DOHH2 (cell line): ENCODE results near the gene FAM227A.

Experiments used
- EZH2phosphoT487 ChIP-seq: fragments of 200-600 bp; sonication (generic); IDR thresholded peaks from 2 replicates; pipeline ENCODE4 v1.6.1; 2017; ENCODE audit warnings: borderline replicate concordance, mild to moderate bottlenecking, antibody characterized with exemption, low read length, moderate library complexity, mixed read lengths
- TF ChIP-seq, protein P1 (sequence below): fragments of 200-600 bp; sonication (generic); IDR thresholded peaks from one replicate; pipeline ENCODE4 v1.5.1; 2014; ENCODE audit warnings: antibody characterized with exemption, mild to moderate bottlenecking, low read depth, low read length; ENCODE audit not compliant: poor library complexity, severe bottlenecking

- TF ChIP-seq, protein P1, sequence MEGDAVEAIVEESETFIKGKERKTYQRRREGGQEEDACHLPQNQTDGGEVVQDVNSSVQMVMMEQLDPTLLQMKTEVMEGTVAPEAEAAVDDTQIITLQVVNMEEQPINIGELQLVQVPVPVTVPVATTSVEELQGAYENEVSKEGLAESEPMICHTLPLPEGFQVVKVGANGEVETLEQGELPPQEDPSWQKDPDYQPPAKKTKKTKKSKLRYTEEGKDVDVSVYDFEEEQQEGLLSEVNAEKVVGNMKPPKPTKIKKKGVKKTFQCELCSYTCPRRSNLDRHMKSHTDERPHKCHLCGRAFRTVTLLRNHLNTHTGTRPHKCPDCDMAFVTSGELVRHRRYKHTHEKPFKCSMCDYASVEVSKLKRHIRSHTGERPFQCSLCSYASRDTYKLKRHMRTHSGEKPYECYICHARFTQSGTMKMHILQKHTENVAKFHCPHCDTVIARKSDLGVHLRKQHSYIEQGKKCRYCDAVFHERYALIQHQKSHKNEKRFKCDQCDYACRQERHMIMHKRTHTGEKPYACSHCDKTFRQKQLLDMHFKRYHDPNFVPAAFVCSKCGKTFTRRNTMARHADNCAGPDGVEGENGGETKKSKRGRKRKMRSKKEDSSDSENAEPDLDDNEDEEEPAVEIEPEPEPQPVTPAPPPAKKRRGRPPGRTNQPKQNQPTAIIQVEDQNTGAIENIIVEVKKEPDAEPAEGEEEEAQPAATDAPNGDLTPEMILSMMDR: no peak
- no peak for TF ChIP-seq EZH2phosphoT487
Measured at GRCh38 chr22:38685761-38686160, 29.6 kb upstream of the FAM227A start.
